CD14-positive monocyte (primary cell): ENCODE data around the gene KCNJ1. TPM values are rescaled to one million over a fixed set of nuclear protein-coding genes. Genes with fewer than 3 reads are reported as not detected.

Source experiments
- DNase-seq, 3 donors: peaks; one replicate each; pipeline ENCODE4 v3.0.0-alpha.2; 2011 to 2022
- H2AFZ ChIP-seq: 2 replicates; pipeline ENCODE4 v1.6.0; 2012; ENCODE audit warnings: mild to moderate bottlenecking, low read depth, low read length, inconsistent platforms; ENCODE audit not compliant: insufficient read depth, poor library complexity, severe bottlenecking
- H3K27ac ChIP-seq, 2 donors: 1 replicate in 1 of 2; 2 replicates in 1 of 2; pipeline ENCODE4 v1.5.1; 2012 to 2013; ENCODE audit warnings: low read length in 2 of 2, control low read depth in 1 of 2, inconsistent platforms in 1 of 2, low read depth in 1 of 2, mild to moderate bottlenecking in 1 of 2
- H3K27me3 ChIP-seq, 2 donors: one replicate each; pipeline versions ENCODE4 v1.6.0 to v1.6.1; 2011 to 2013; ENCODE audit warnings: low read length in 2 of 2; ENCODE audit not compliant: control insufficient read depth in 2 of 2, insufficient read depth in 2 of 2
- H3K36me3 ChIP-seq, 2 donors: replicated peaks in 1 of 2; 1 replicate in 1 of 2; 2 replicates in 1 of 2; pipeline versions ENCODE4 v1.5.1 to v1.6.1; 2012 to 2013; ENCODE audit warnings: low read length in 2 of 2, control low read depth in 1 of 2, inconsistent platforms in 1 of 2, mild to moderate bottlenecking in 1 of 2; ENCODE audit not compliant: insufficient read depth in 2 of 2, control insufficient read depth in 1 of 2
- H3K4me1 ChIP-seq, 2 donors: 1 replicate in 1 of 2; 2 replicates in 1 of 2; pipeline versions ENCODE4 v1.5.1 to v1.6.1; 2012 to 2013; ENCODE audit warnings: low read length in 2 of 2, control low read depth in 1 of 2, inconsistent platforms in 1 of 2, mild to moderate bottlenecking in 1 of 2, moderate library complexity in 1 of 2; ENCODE audit not compliant: insufficient read depth in 2 of 2, control insufficient read depth in 1 of 2
- H3K4me2 ChIP-seq: replicated peaks from 2 replicates; pipeline ENCODE3; 2012; ENCODE audit warnings: low read length, moderate library complexity, mild to moderate bottlenecking; ENCODE audit not compliant: poor library complexity, severe bottlenecking; ENCODE audit errors: extremely low read depth
- H3K4me3 ChIP-seq, 3 experiments: fragments of 200-600 bp in 1 of 3; sonication (generic) in 1 of 3; replicated peaks in 1 of 3; 1 replicate in 2 of 3; 2 replicates in 1 of 3; pipeline ENCODE4 v1.5.1; 2011 to 2013; ENCODE audit warnings: low read length in 3 of 3, mild to moderate bottlenecking in 3 of 3, control low read depth in 2 of 3, low read depth in 2 of 3, inconsistent platforms in 1 of 3, moderate library complexity in 1 of 3
- H3K79me2 ChIP-seq: 2 replicates; pipeline ENCODE4 v1.6.0; 2012; ENCODE audit warnings: mild to moderate bottlenecking, control low read depth, inconsistent platforms, low read length, moderate library complexity; ENCODE audit not compliant: insufficient read depth
- H3K9ac ChIP-seq: 2 replicates; pipeline ENCODE4 v1.6.0; 2017; ENCODE audit warnings: low read length, mild to moderate bottlenecking; ENCODE audit not compliant: insufficient read depth, poor library complexity, severe bottlenecking
- H3K9me3 ChIP-seq, 2 donors: replicated peaks in 1 of 2; 1 replicate in 1 of 2; 2 replicates in 1 of 2; pipeline versions ENCODE4 v1.5.1 to v1.6.1; 2012 to 2013; ENCODE audit warnings: low read length in 2 of 2, control low read depth in 1 of 2; ENCODE audit not compliant: control insufficient read depth in 1 of 2, insufficient read depth in 1 of 2
- H4K20me1 ChIP-seq: 2 replicates; pipeline ENCODE4 v1.6.0; 2012; ENCODE audit warnings: mild to moderate bottlenecking, low read length, control low read depth, moderate library complexity; ENCODE audit not compliant: insufficient read depth
- H3K27ac Mint-ChIP-seq, 7 donors: one replicate each; pipeline ENCODE4 v1.8.0; 2020; ENCODE audit warnings: mild to moderate bottlenecking in 7 of 7, mixed read lengths in 7 of 7, moderate library complexity in 6 of 7, inconsistent platforms in 2 of 7
- H3K27me3 Mint-ChIP-seq, 3 donors: one replicate each; pipeline ENCODE4 v1.8.0; 2021 to 2022; ENCODE audit warnings: low read depth in 3 of 3, mild to moderate bottlenecking in 3 of 3, mixed read lengths in 3 of 3, moderate library complexity in 3 of 3, inconsistent platforms in 1 of 3
- H3K36me3 Mint-ChIP-seq, 2 donors: one replicate each; pipeline ENCODE4 v1.8.0; 2020; ENCODE audit warnings: mixed read lengths in 2 of 2, inconsistent platforms in 1 of 2, mild to moderate bottlenecking in 1 of 2
- H3K4me1 Mint-ChIP-seq: one replicate; pipeline ENCODE4 v1.8.0; 2020; ENCODE audit warnings: mild to moderate bottlenecking, mixed read lengths
- H3K4me3 Mint-ChIP-seq, 2 donors: one replicate each; pipeline ENCODE4 v1.8.0; 2020; ENCODE audit warnings: mild to moderate bottlenecking in 2 of 2, mixed read lengths in 2 of 2, moderate library complexity in 1 of 2
- H3K9me3 Mint-ChIP-seq, 7 donors: one replicate each; pipeline ENCODE4 v1.8.0; 2020 to 2022; ENCODE audit warnings: mixed read lengths in 7 of 7, mild to moderate bottlenecking in 6 of 7, moderate library complexity in 6 of 7, inconsistent platforms in 2 of 7
- CTCF ChIP-seq: fragments of 200-600 bp; IDR thresholded peaks from one replicate; pipeline ENCODE4 v1.8.0; 2022; ENCODE audit warnings: antibody characterized with exemption, mild to moderate bottlenecking
- WGBS: methylation state at CpG from one replicate; pipeline ENCODE4 v1.1.5; 2013; ENCODE audit warnings: missing lambda C conversion rate; ENCODE audit not compliant: insufficient coverage; 5-methylcytosine and 5-hydroxymethylcytosine counted together
- intact Hi-C, 2 donors: fragments of 100-400 bp; cut with micrococcal nuclease; formaldehyde crosslinking; loops; one replicate each; pipeline versions ENCODE4 v1.15.0 to v1.15.1; 2023
- polyA plus RNA-seq, 3 donors: library from polyadenylated mRNA; depleted of rRNA in 1 of 3; unstranded in 2 of 3; stranded (reverse) in 1 of 3; fragments of 300-500 nt in 2 of 3; fragments of >200 nt in 1 of 3; fragmentation: Illumina TruSeq in 2 of 3; gene quantifications; 1 replicate in 2 of 3; 2 replicates in 1 of 3; pipeline ENCODE4 v1.2.3, GENCODE V29; 2012 to 2021

KCNJ1 gene
- polyA plus RNA-seq, 3 donors = 0.12 to 0.47 TPM; not detected in 1

- H3K27me3 Mint-ChIP-seq = peaks cover 10 to 17% (median 15%) of the 10 kb centered on the region in 3 donors
- H3K4me3 Mint-ChIP-seq = no peak overlapping the region
- peaks cover 51 to 54% of the 10 kb centered on the region in 2 donors for H3K36me3 Mint-ChIP-seq
- H3K27ac Mint-ChIP-seq = peak overlapping the region in 2 of 7 donors; percentile 5 to 59
- no peak overlapping the region for H3K27ac ChIP-seq
- no peak overlapping the region for H2AFZ ChIP-seq
- H3K4me3 ChIP-seq = no peak overlapping the region
- H3K9ac ChIP-seq = no peak overlapping the region
- peaks cover 0 to 11% (median 7%) of the 10 kb centered on the region in 7 donors for H3K9me3 Mint-ChIP-seq
- intact Hi-C loops = no loop called here
- TF ChIP-seq CTCF = no peak
- H3K27me3 ChIP-seq = peaks cover 0 to 4% of the 10 kb centered on the region in 2 donors
- H3K79me2 ChIP-seq = no peaks in the 10 kb centered on the region
- peaks cover 59% of the 10 kb centered on the region for H4K20me1 ChIP-seq
- H3K9me3 ChIP-seq = no peaks in the 10 kb centered on the region
- no peaks in the 10 kb centered on the region for H3K4me1 ChIP-seq
- no peak for DNase-seq
- H3K4me2 ChIP-seq = no peak overlapping the region
- WGBS = 89% methylated on average over 2 of the region's 2 CpGs
- peaks cover 13 to 44% of the 10 kb centered on the region in 2 donors for H3K36me3 ChIP-seq
- H3K4me1 Mint-ChIP-seq = peaks cover 18% of the 10 kb centered on the region
Observed at GRCh38 chr11:128822130-128822529, 45.0 kb downstream of the KCNJ1 start.

- WGBS = 100% methylated on average over 1 of the region's 4 CpGs
- H3K36me3 Mint-ChIP-seq = peaks cover 53 to 59% of the 10 kb centered on the region in 2 donors
- H3K4me2 ChIP-seq = no peak overlapping the region
- TF ChIP-seq CTCF = no peak
- no peaks in the 10 kb centered on the region for H3K79me2 ChIP-seq
- H4K20me1 ChIP-seq = peaks cover 65% of the 10 kb centered on the region
- no peak overlapping the region for H3K9ac ChIP-seq
- H3K4me1 ChIP-seq = no peaks in the 10 kb centered on the region
- H3K4me3 ChIP-seq = no peak overlapping the region
- H3K4me3 Mint-ChIP-seq = no peak overlapping the region
- H2AFZ ChIP-seq = no peak overlapping the region
- H3K9me3 ChIP-seq = no peaks in the 10 kb centered on the region
- peaks cover 14% of the 10 kb centered on the region for H3K4me1 Mint-ChIP-seq
- peaks cover 10 to 17% (median 15%) of the 10 kb centered on the region in 3 donors for H3K27me3 Mint-ChIP-seq
- H3K27ac Mint-ChIP-seq = no peak overlapping the region
- peaks cover 0 to 4% of the 10 kb centered on the region in 2 donors for H3K27me3 ChIP-seq
- no peak overlapping the region for H3K27ac ChIP-seq
- intact Hi-C loops = no loop called here
- peaks cover 13 to 50% of the 10 kb centered on the region in 2 donors for H3K36me3 ChIP-seq
- no peak for DNase-seq
- H3K9me3 Mint-ChIP-seq = peaks cover 0 to 11% (median 7%) of the 10 kb centered on the region in 7 donors
Observed at GRCh38 chr11:128821556-128821955, 45.5 kb downstream of the KCNJ1 start.
